ENCODE data around the gene TMEM179.

TMEM179 gene

GRCh38 chr14:104632781-104633180 lies 28.2 kb upstream of the TMEM179 start:
- no peak for TF ChIP-seq CTCF (conservative IDR thresholded peaks at IDR 0.05; ENCODE audit: low read length)
- no peak for DNase-seq (ENCODE audit: low read depth)
- H3K4me3 ChIP-seq (ENCODE audit: low read length), result no peak overlapping the region

GRCh38 chr14:104624939-104625338 lies 20.4 kb upstream of the TMEM179 start:
- TF ChIP-seq CTCF (conservative IDR thresholded peaks at IDR 0.05; ENCODE audit: low read length), result no peak
- no peak for DNase-seq (ENCODE audit: low read depth)
- no peak overlapping the region for H3K4me3 ChIP-seq (ENCODE audit: low read length)

GRCh38 chr14:104614126-104614812 lies 9.7 kb upstream of the TMEM179 start:
- TF ChIP-seq CTCF (conservative IDR thresholded peaks at IDR 0.05; ENCODE audit: low read length), result no peak
- DNase-seq (ENCODE audit: low read depth), result no peak
- no peak overlapping the region for H3K4me3 ChIP-seq (ENCODE audit: low read length)

GRCh38 chr14:104611881-104612280 lies 7.3 kb upstream of the TMEM179 start:
- no peak for TF ChIP-seq CTCF (conservative IDR thresholded peaks at IDR 0.05; ENCODE audit: low read length)
- no peak for DNase-seq (ENCODE audit: low read depth)
- no peak overlapping the region for H3K4me3 ChIP-seq (ENCODE audit: low read length)

GRCh38 chr14:104610749-104611310 lies 6.3 kb upstream of the TMEM179 start:
- no peak overlapping the region for H3K4me3 ChIP-seq (ENCODE audit: low read length)
- TF ChIP-seq CTCF (conservative IDR thresholded peaks at IDR 0.05; ENCODE audit: low read length), result no peak
- no peak for DNase-seq (ENCODE audit: low read depth)

- no peak overlapping the region for H3K4me3 ChIP-seq (ENCODE audit: low read length)
- no peak for DNase-seq (ENCODE audit: low read depth)
- TF ChIP-seq CTCF (conservative IDR thresholded peaks at IDR 0.05; ENCODE audit: low read length), result no peak
Observed at GRCh38 chr14:104609666-104610065, 5.1 kb upstream of the TMEM179 start.

- no peak for DNase-seq (ENCODE audit: low read depth)
- TF ChIP-seq CTCF (conservative IDR thresholded peaks at IDR 0.05; ENCODE audit: low read length), result no peak
- no peak overlapping the region for H3K4me3 ChIP-seq (ENCODE audit: low read length)
Observed at GRCh38 chr14:104603711-104604401, 716 bp downstream of the TMEM179 start.
